GM23338 (cell line): Measurements from ENCODE around the gene ASIC5. TPM values are rescaled to one million over a fixed set of nuclear protein-coding genes. Genes with fewer than 3 reads are reported as not detected.

Experiments used
- ATAC-seq: fragments of 200-7000 bp; cut with Tn5 transposase; 3 replicates; pipeline ENCODE4 v1.9.1; 2020
- DNase-seq: peaks from one replicate; pipeline ENCODE4 v3.0.0-alpha.2; 2015; ENCODE audit warnings: low spot score
- H2AFZ ChIP-seq: fragments of 200-600 bp; sonication (generic); 2 replicates; pipeline ENCODE4 v1.8.0; 2016; ENCODE audit warnings: antibody characterized with exemption, mild to moderate bottlenecking, moderate library complexity
- H3F3A ChIP-seq: fragments of 200-600 bp; sonication (generic); replicated peaks from 2 replicates; pipeline ENCODE4 v1.8.0; 2017; ENCODE audit warnings: antibody characterized with exemption, mixed run types, low read depth
- H3K27ac ChIP-seq: fragments of 200-600 bp; sonication (generic); 2 replicates; pipeline ENCODE4 v1.6.1; 2016; ENCODE audit warnings: low read depth
- H3K27me3 ChIP-seq: fragments of 200-600 bp; sonication (generic); 2 replicates; pipeline ENCODE4 v1.8.0; 2016; ENCODE audit warnings: mild to moderate bottlenecking, mixed run types, moderate library complexity; ENCODE audit not compliant: insufficient read depth
- H3K36me3 ChIP-seq: fragments of 200-600 bp; sonication (generic); 2 replicates; pipeline ENCODE4 v1.8.0; 2016; ENCODE audit warnings: mild to moderate bottlenecking; ENCODE audit not compliant: insufficient read depth
- H3K4me1 ChIP-seq: fragments of 200-600 bp; sonication (generic); 2 replicates; pipeline ENCODE4 v1.8.0; 2016; ENCODE audit warnings: mild to moderate bottlenecking, moderate library complexity; ENCODE audit not compliant: insufficient read depth
- H3K4me2 ChIP-seq: fragments of 200-600 bp; sonication (generic); 2 replicates; pipeline ENCODE4 v1.7.1; 2017; ENCODE audit warnings: mixed run types
- H3K4me3 ChIP-seq: fragments of 200-600 bp; sonication (generic); 2 replicates; pipeline ENCODE4 v1.6.1; 2016; ENCODE audit warnings: mixed run types
- H3K79me2 ChIP-seq: fragments of 200-600 bp; sonication (generic); replicated peaks from 2 replicates; pipeline ENCODE4 v1.8.0; 2017; ENCODE audit warnings: mild to moderate bottlenecking; ENCODE audit not compliant: insufficient read depth
- H3K9me2 ChIP-seq: fragments of 200-600 bp; sonication (generic); 2 replicates; pipeline ENCODE4 v1.8.0; 2017; ENCODE audit not compliant: insufficient read depth
- H4K20me1 ChIP-seq: fragments of 200-600 bp; sonication (generic); replicated peaks from 2 replicates; pipeline ENCODE4 v1.8.0; 2017; ENCODE audit warnings: mild to moderate bottlenecking; ENCODE audit not compliant: insufficient read depth
- H3K27ac Mint-ChIP-seq: 2 replicates; pipeline ENCODE4 v1.8.0; 2020; ENCODE audit warnings: inconsistent platforms, mild to moderate bottlenecking, moderate library complexity, mixed read lengths
- H3K27me3 Mint-ChIP-seq: 3 replicates; pipeline ENCODE4 v1.8.0; 2022; ENCODE audit warnings: low read depth, mild to moderate bottlenecking, moderate library complexity, mixed read lengths, inconsistent platforms; ENCODE audit not compliant: insufficient read depth, poor library complexity
- H3K36me3 Mint-ChIP-seq: 3 replicates; pipeline ENCODE4 v1.8.0; 2021; ENCODE audit warnings: low read depth, mild to moderate bottlenecking, inconsistent platforms, moderate library complexity, mixed read lengths
- H3K4me1 Mint-ChIP-seq: 3 replicates; pipeline ENCODE4 v1.8.0; 2020; ENCODE audit warnings: mild to moderate bottlenecking, inconsistent platforms, mixed read lengths
- H3K4me3 Mint-ChIP-seq: 3 replicates; pipeline ENCODE4 v1.8.0; 2021; ENCODE audit warnings: moderate library complexity, mild to moderate bottlenecking, inconsistent platforms, mixed read lengths
- H3K9me3 Mint-ChIP-seq: 3 replicates; pipeline ENCODE4 v1.8.0; 2020; ENCODE audit warnings: moderate library complexity, mild to moderate bottlenecking, inconsistent platforms, mixed read lengths
- CREB1 ChIP-seq: fragments of 250-450 bp; sonication (Bioruptor Pico); IDR thresholded peaks from 2 replicates; pipeline ENCODE4 v1.5.0; 2020; ENCODE audit warnings: low read depth, mild to moderate bottlenecking, moderate library complexity
- CTCF ChIP-seq, 2 experiments: fragments of 200-600 bp in 1 of 2; sonication (generic) in 1 of 2; conservative IDR thresholded peaks; 2 replicates each; pipeline versions ENCODE4 v1.5.1 to v1.6.1; 2016 to 2017; ENCODE audit warnings: antibody characterized with exemption in 2 of 2, low read depth in 2 of 2, mild to moderate bottlenecking in 2 of 2, moderate library complexity in 1 of 2
- ETS1 ChIP-seq: IDR thresholded peaks from 2 replicates; pipeline ENCODE4 v1.6.1; 2016; ENCODE audit warnings: antibody characterized with exemption
- EZH2 ChIP-seq: fragments of 200-600 bp; sonication (generic); IDR thresholded peaks from one replicate; pipeline ENCODE4 v1.8.0; 2017; ENCODE audit warnings: antibody characterized with exemption, mild to moderate bottlenecking, low read depth; ENCODE audit not compliant: unreplicated experiment
- EZH2phosphoT487 ChIP-seq: fragments of 200-600 bp; sonication (generic); IDR thresholded peaks from one replicate; pipeline ENCODE4 v1.8.1; 2018; ENCODE audit warnings: antibody characterized with exemption; ENCODE audit not compliant: unreplicated experiment
- JUNB ChIP-seq: IDR thresholded peaks from one replicate; pipeline ENCODE4 v1.6.1; 2016; ENCODE audit warnings: antibody characterized with exemption; ENCODE audit not compliant: unreplicated experiment
- NANOG ChIP-seq: IDR thresholded peaks from 2 replicates; pipeline ENCODE4 v1.6.1; 2016; ENCODE audit warnings: antibody characterized with exemption, borderline replicate concordance
- POLR2AphosphoS5 ChIP-seq: IDR thresholded peaks from 2 replicates; pipeline ENCODE4 v1.6.1; 2016; ENCODE audit warnings: antibody characterized with exemption, low read depth
- REST ChIP-seq: IDR thresholded peaks from one replicate; pipeline ENCODE4 v1.6.1; 2018; ENCODE audit warnings: antibody characterized with exemption; ENCODE audit not compliant: unreplicated experiment
- STAT1 ChIP-seq: IDR thresholded peaks from one replicate; pipeline ENCODE4 v1.6.1; 2016; ENCODE audit warnings: antibody characterized with exemption; ENCODE audit not compliant: unreplicated experiment
- ZNF331 ChIP-seq: fragments of 250-450 bp; sonication (Bioruptor Pico); IDR thresholded peaks from 2 replicates; pipeline ENCODE4 v1.5.0; 2020; ENCODE audit warnings: low read depth, mild to moderate bottlenecking, moderate library complexity
- ZNF462 ChIP-seq: fragments of 250-450 bp; sonication (Bioruptor Pico); IDR thresholded peaks from 2 replicates; pipeline ENCODE4 v1.5.0; 2020; ENCODE audit warnings: mild to moderate bottlenecking, moderate library complexity
- polyA plus RNA-seq: library from polyadenylated mRNA; unstranded; fragments of >200 nt; fragmentation: Nextera tagmentation; extraction: Ambion mirVana; gene quantifications from 2 replicates; pipeline ENCODE4 v1.2.1, GENCODE V29; 2016
- total RNA-seq: library from RNA; depleted of rRNA; stranded (reverse); fragments of >200 nt; shearing (Covaris generic); gene quantifications from 2 replicates; pipeline ENCODE4 v1.2.3, GENCODE V29; 2014

Gene ASIC5
- total and polyA plus RNA-seq, 2 experiments from 2014 or later = not detected

GRCh38 chr4:155891058-155891457 is 25.0 kb upstream of the ASIC5 start (continued):
- no peak for TF ChIP-seq ETS1
- TF ChIP-seq POLR2AphosphoS5 = no peak

- Histone ChIP-seq H3K36me3 (no peaks in the 10 kb centered on the region), H2AFZ (no peak overlapping the region), H3K27me3 (no peaks in the 10 kb centered on the region), H3F3A (no peaks in the 10 kb centered on the region), H3K4me3 (no peak overlapping the region), H3K79me2 (no peaks in the 10 kb centered on the region), H4K20me1 (no peaks in the 10 kb centered on the region), H3K27ac (no peak overlapping the region), H3K9me2 (peaks cover 2% of the 10 kb centered on the region; the same call in 1 of the 2 replicates), H3K4me1 (no peaks in the 10 kb centered on the region), H3K4me2 (no peak overlapping the region)
- Mint-ChIP-seq H3K36me3 (peaks cover 26% of the 10 kb centered on the region), H3K27ac (no peak overlapping the region), H3K27me3 (peaks cover 2% of the 10 kb centered on the region), H3K9me3 (peaks cover 37% of the 10 kb centered on the region), H3K4me1 (peaks cover 3% of the 10 kb centered on the region; the same call in 2 of the 3 replicates), H3K4me3 (no peak overlapping the region)
- DNase-seq (no peak), ATAC-seq (no peak)
- TF ChIP-seq POLR2AphosphoS5 (no peak), EZH2phosphoT487 (no peak), EZH2 (no peak), NANOG (no peak), ETS1 (no peak), CTCF (conservative IDR thresholded peaks at IDR 0.05; ENCODE audit: low read depth in 2 of 2) (no peak), JUNB (no peak), ZNF331 (CRISPR knock-in tag) (no peak), STAT1 (no peak), CREB1 (CRISPR knock-in tag) (no peak), ZNF462 (CRISPR knock-in tag) (no peak), REST (no peak)
These were observed 23.9 kb upstream of the ASIC5 start for GRCh38 chr4:155889946-155890345.
